K562 (cell line): ENCODE results near the gene FBXL13. TPM values are rescaled to one million over a fixed set of nuclear protein-coding genes. Genes with fewer than 3 reads are reported as not detected.
A peak's percentile ranks its signal among the peaks of the same experiment; 100 is the strongest.

Source experiments
- C11orf30 ChIP-seq: fragments of 450-650 bp; IDR thresholded peaks from 2 replicates; pipeline ENCODE4 v1.6.1; 2016; ENCODE audit warnings: low read depth, mild to moderate bottlenecking
- CHD2 ChIP-seq: IDR thresholded peaks from 2 replicates; pipeline ENCODE4 v1.6.1; 2011; ENCODE audit warnings: low read depth, low read length
- CLOCK ChIP-seq: fragments of 250-450 bp; sonication (Bioruptor Pico); IDR thresholded peaks from 2 replicates; pipeline ENCODE4 v1.4.0; 2020; ENCODE audit warnings: mild to moderate bottlenecking, moderate library complexity, borderline replicate concordance
- E2F1 ChIP-seq: sonication (generic); formaldehyde crosslinking; IDR thresholded peaks from 2 replicates; pipeline ENCODE4 v1.8.1; 2023; ENCODE audit warnings: mild to moderate bottlenecking, missing genetic modification reagents, moderate library complexity
- GATA2 ChIP-seq: sonication (generic); formaldehyde crosslinking; IDR thresholded peaks from 2 replicates; pipeline ENCODE4 v1.4.0; 2020; ENCODE audit warnings: mild to moderate bottlenecking, missing genetic modification reagents
- HSF4 ChIP-seq: fragments of 250-450 bp; sonication (Bioruptor Pico); IDR thresholded peaks from 2 replicates; pipeline ENCODE4 v2.1.2; 2022; ENCODE audit warnings: mild to moderate bottlenecking, moderate library complexity, borderline replicate concordance
- LCOR ChIP-seq: sonication (generic); formaldehyde crosslinking; IDR thresholded peaks from 2 replicates; pipeline ENCODE4 v1.8.0; 2022; ENCODE audit warnings: mild to moderate bottlenecking, missing genetic modification reagents
- MEF2A ChIP-seq: IDR thresholded peaks from 2 replicates; pipeline ENCODE4 v1.6.1; 2011; ENCODE audit warnings: low read depth, mild to moderate bottlenecking, low read length, moderate library complexity; ENCODE audit not compliant: control insufficient read depth
- NBN ChIP-seq: fragments of 450-650 bp; IDR thresholded peaks from 2 replicates; pipeline ENCODE4 v1.6.1; 2016; ENCODE audit warnings: low read depth, mild to moderate bottlenecking
- PML ChIP-seq: IDR thresholded peaks from 2 replicates; pipeline ENCODE4 v1.6.1; 2012; ENCODE audit warnings: low read length, inconsistent platforms
- RBFOX2 ChIP-seq: fragments of 200-400 bp; formaldehyde crosslinking; IDR thresholded peaks from 2 replicates; pipeline ENCODE4 v1.6.1; 2017; ENCODE audit warnings: low read depth, mild to moderate bottlenecking, low read length, moderate library complexity
- RFX5 ChIP-seq: IDR thresholded peaks from 2 replicates; pipeline ENCODE4 v1.6.1; 2011; ENCODE audit warnings: low read depth, mild to moderate bottlenecking, improper control_type of control experiment, low read length
- TBL1XR1 ChIP-seq, 2 experiments: IDR thresholded peaks; 2 replicates each; pipeline ENCODE4 v1.6.1; 2012; ENCODE audit warnings: improper control_type of control experiment in 2 of 2, low read length in 2 of 2, mild to moderate bottlenecking in 1 of 2
- TCF15 ChIP-seq: fragments of 250-450 bp; sonication (Bioruptor Pico); IDR thresholded peaks from 2 replicates; pipeline ENCODE4 v1.8.0; 2022; ENCODE audit warnings: moderate library complexity, mild to moderate bottlenecking, inconsistent platforms
- U2AF2 ChIP-seq: fragments of 200-400 bp; formaldehyde crosslinking; optimal IDR thresholded peaks from 2 replicates; pipeline ENCODE3; 2017; ENCODE audit warnings: low read depth, mild to moderate bottlenecking, low read length
- VEZF1 ChIP-seq: fragments of 200-800 bp; sonication (Bioruptor generic); IDR thresholded peaks from 2 replicates; pipeline ENCODE4 v1.6.1; 2017; ENCODE audit warnings: missing genetic modification characterization, missing compliant biosample characterization
- YY1 ChIP-seq, 3 experiments: IDR thresholded peaks; 2 replicates each; pipeline ENCODE4 v1.6.1; 2011; ENCODE audit warnings: low read length in 2 of 3, mild to moderate bottlenecking in 2 of 3, moderate library complexity in 2 of 3, borderline replicate concordance in 1 of 3, control low read depth in 1 of 3, low read depth in 1 of 3; ENCODE audit not compliant: insufficient read depth in 3 of 3, insufficient replicate concordance in 2 of 3, control insufficient read depth in 1 of 3, insufficient read length in 1 of 3; ENCODE audit errors: extremely low read depth in 1 of 3
- ZBTB7A ChIP-seq: IDR thresholded peaks from 2 replicates; pipeline ENCODE4 v1.6.1; 2011; ENCODE audit warnings: low read depth, mild to moderate bottlenecking, low read length, moderate library complexity, borderline replicate concordance; ENCODE audit not compliant: control insufficient read depth
- ZNF175 ChIP-seq: fragments of 200-800 bp; sonication (Bioruptor generic); IDR thresholded peaks from 2 replicates; pipeline ENCODE4 v1.6.1; 2016; ENCODE audit warnings: low read depth, mild to moderate bottlenecking, missing genetic modification characterization, missing compliant biosample characterization
- ZNF282 ChIP-seq: sonication (generic); formaldehyde crosslinking; IDR thresholded peaks from 2 replicates; pipeline ENCODE4 v1.8.1; 2023; ENCODE audit warnings: missing genetic modification reagents
- ZNF347 ChIP-seq: fragments of 450-650 bp; formaldehyde crosslinking; IDR thresholded peaks from 2 replicates; pipeline ENCODE4 v1.4.0; 2020; ENCODE audit warnings: low read depth, mild to moderate bottlenecking, moderate library complexity
- ZNF79 ChIP-seq: fragments of 250-450 bp; sonication (Bioruptor Pico); IDR thresholded peaks from 2 replicates; pipeline ENCODE4 v1.4.0; 2020; ENCODE audit warnings: low read depth, mild to moderate bottlenecking, moderate library complexity
- polyA plus RNA-seq, 8 experiments: library from polyadenylated mRNA; depleted of rRNA in 4 of 8; stranded (reverse) in 5 of 8; unstranded in 3 of 8; fragments of >200 nt; fragmentation: Nextera tagmentation in 2 of 8; fragmentation: Illumina TruSeq in 1 of 8; extraction: Ambion mirVana in 2 of 8; extraction: Trizol in 1 of 8; gene quantifications; 2 replicates each; pipeline versions ENCODE4 v1.2.1 to v1.2.3, GENCODE V29; 2011 to 2014; ENCODE audit warnings: inconsistent platforms in 1 of 8, missing spikeins in 1 of 8
- total RNA-seq, 7 experiments: library from RNA; depleted of rRNA in 6 of 7; stranded (reverse); fragments of >200 nt in 6 of 7; fragmentation: Illumina TruSeq in 2 of 7; extraction: Trizol in 2 of 7; gene quantifications; 2 replicates each; pipeline versions ENCODE4 v1.2.1 to v1.2.3, GENCODE V29; 2011 to 2021; ENCODE audit warnings: low replicate concordance in 1 of 7

Gene FBXL13
- total and polyA plus RNA-seq, 9 of the 15 experiments (the other 6 are each of a cell fraction or from before 2014, with no cell fraction given): 16.3 to 55.0 (median 25.4) TPM

GRCh38 chr7:102973096-102973802 is 101.3 kb downstream of the FBXL13 start (continued):
- TF ChIP-seq C11orf30 (peak; percentile 99), CHD2 (no peak), LCOR (CRISPR knock-in tag) (peak; percentile 88), GATA2 (peak; percentile 65; the same call in 1 of the 2 replicates), TCF15 (CRISPR knock-in tag) (no peak), YY1 (IDR thresholded peaks at IDR 0.05; ENCODE audit: borderline replicate concordance in 1 of 3, control insufficient read depth in 1 of 3, extremely low read depth in 1 of 3, insufficient read depth in 3 of 3, insufficient read length in 1 of 3, insufficient replicate concordance in 2 of 3, low read depth in 1 of 3, low read length in 2 of 3) (peak; percentile 65 to 96 (median 88)), RBFOX2 (peak; percentile 85), ZNF175 (peak; percentile 93), MEF2A (0 out of 2 replicates have a peak, but pooled peaks have one; percentile 13), NBN (peak; percentile 94), ZNF79 (CRISPR knock-in tag) (no peak), PML (peak; percentile 88), ZNF347 (CRISPR knock-in tag) (no peak), ZNF282 (CRISPR knock-in tag) (no peak), HSF4 (CRISPR knock-in tag) (no peak), E2F1 (CRISPR knock-in tag) (no peak), VEZF1 (CRISPR knock-in tag) (peak; percentile 41; the same call in 1 of the 2 replicates), ZBTB7A (no peak), TBL1XR1 (IDR thresholded peaks at IDR 0.05; ENCODE audit: low read length in 2 of 2) (peak in 1 of 2 experiments; percentile 68; a peak in 2 of 4 replicates), RFX5 (no peak), CLOCK (CRISPR knock-in tag) (no peak), U2AF2 (no peak)
